OCI-LY3 (cell line): ENCODE results near the gene PRR16.

Source experiments
- CTCF ChIP-seq: fragments of 200-600, 300-600 bp; sonication (generic); IDR thresholded peaks from 2 replicates; pipeline ENCODE4 v1.5.1; 2014; ENCODE audit warnings: antibody characterized with exemption, low read length, low read depth
- EZH2phosphoT487 ChIP-seq: fragments of 200-600 bp; shearing (Covaris generic); IDR thresholded peaks from 2 replicates; pipeline ENCODE4 v1.6.1; 2018; ENCODE audit warnings: antibody characterized with exemption, mixed run types, low read depth

- TF ChIP-seq EZH2phosphoT487 = no peak
- TF ChIP-seq CTCF = no peak
These were observed 48.9 kb downstream of the PRR16 start for GRCh38 chr5:120512791-120513650.
